ENCODE data around the gene ITGB8. TPM values are rescaled to one million over a fixed set of nuclear protein-coding genes. Genes with fewer than 3 reads are reported as not detected.

ITGB8 gene
- total and polyA plus RNA-seq, 2 of the 4 experiments (the other 2 are of a cell fraction) = 2.6 to 10.2 TPM

DNA sequence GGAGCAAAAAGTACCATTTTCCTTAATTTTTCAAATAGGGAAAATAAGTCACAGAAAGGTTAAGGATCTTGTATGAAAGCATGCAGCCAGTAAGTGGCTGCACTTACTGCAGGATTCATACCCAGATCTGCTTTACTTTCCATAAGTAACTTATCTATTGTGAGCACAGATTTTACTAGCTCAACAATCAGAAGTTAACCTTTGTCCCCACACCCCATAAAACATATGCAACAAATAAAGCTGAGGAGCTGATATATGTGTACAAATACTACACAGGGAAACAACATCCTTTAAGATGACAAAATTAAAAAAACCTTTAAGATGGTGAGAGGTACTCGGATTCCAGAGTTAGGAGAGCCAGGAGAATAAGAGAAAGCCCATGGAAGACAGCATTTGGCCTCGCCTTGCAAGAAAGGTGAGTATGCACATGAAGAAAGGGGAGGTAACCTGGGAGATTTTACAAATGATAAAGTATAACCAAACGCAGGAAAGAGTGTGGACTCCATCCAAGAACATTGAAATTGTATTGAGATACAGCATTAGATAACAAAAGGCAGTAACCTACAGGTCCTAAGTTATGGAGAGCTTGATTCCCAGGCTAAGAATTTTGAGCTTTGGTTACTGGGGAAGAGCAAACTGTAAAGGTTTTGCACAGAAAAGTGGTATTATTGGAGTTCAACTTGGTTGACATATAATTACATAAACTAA, 87.1 kb downstream of the ITGB8 start:
- Histone ChIP-seq H3K27ac (ENCODE audit: insufficient read depth, low read length) (no peak overlapping the region), H4K8ac (ENCODE audit: low read depth in 2 of 2, low read length in 2 of 2) (no peak overlapping the region), H3K14ac (replicated peaks; ENCODE audit: low read depth, low read length) (no peak overlapping the region), H3K56ac (ENCODE audit: extremely low read depth, insufficient read depth, low read length) (no peak overlapping the region), H3K4me2 (ENCODE audit: low read depth, low read length) (no peak overlapping the region), H3K4me3 (ENCODE audit: insufficient read depth, low read depth, low read length) (no peak overlapping the region), H3K36me3 (ENCODE audit: control insufficient read depth, insufficient read depth, low read length) (no peaks in the 10 kb centered on the region), H3K9ac (ENCODE audit: low read depth, low read length) (no peak overlapping the region), H3K27me3 (ENCODE audit: control insufficient read depth, insufficient read depth, low read length) (no peaks in the 10 kb centered on the region), H3K18ac (ENCODE audit: low read depth, low read length) (no peak overlapping the region), H2BK20ac (ENCODE audit: low read depth, low read length) (no peak overlapping the region), H3K4me1 (ENCODE audit: control insufficient read depth, insufficient read depth, low read length) (no peaks in the 10 kb centered on the region), H2AFZ (replicated peaks; ENCODE audit: low read length, poor library complexity) (no peak overlapping the region), H2AK9ac (replicated peaks; ENCODE audit: low read depth, low read length, poor library complexity) (no peak overlapping the region), H4K91ac (ENCODE audit: insufficient read depth, low read depth, low read length) (no peak overlapping the region), H2AK5ac (ENCODE audit: low read depth, low read length) (no peak overlapping the region), H2BK120ac (ENCODE audit: low read depth, low read length) (no peak overlapping the region), H3K9me1 (ENCODE audit: insufficient read depth, low read length) (no peaks in the 10 kb centered on the region), H4K5ac (ENCODE audit: low read depth, low read length) (no peak overlapping the region), H2BK5ac (ENCODE audit: low read depth, low read length, poor library complexity, severe bottlenecking) (no peak overlapping the region), H4K20me1 (ENCODE audit: insufficient read depth, low read length) (no peaks in the 10 kb centered on the region), H2BK15ac (ENCODE audit: low read depth, low read length) (no peak overlapping the region), H3K79me1 (ENCODE audit: low read depth in 1 of 2, low read length in 2 of 2) (no peaks in the 10 kb centered on the region), H3K23ac (ENCODE audit: low read depth, low read length) (no peak overlapping the region), H3K9me3 (ENCODE audit: control insufficient read depth, insufficient read depth, low read length) (no peaks in the 10 kb centered on the region), H3K4ac (ENCODE audit: low read depth, low read length) (no peak overlapping the region)
- intact Hi-C loops (cut with micrococcal nuclease) = no loop called here
- ChIA-PET CTCF (no interaction called here), POLR2A (ENCODE audit: unreplicated experiment) (no interaction called here)
- no TSS peak for BruUV-seq (replicated peaks)
- DNase-seq = no peak
- in situ Hi-C loops (cut with MboI; ENCODE audit: low sequenced_read_pairs) = no loop called here
- no peak for ATAC-seq (ENCODE audit: low read depth)
- TF ChIP-seq RCOR1 (IDR thresholded peaks at IDR 0.05; ENCODE audit: insufficient replicate concordance, low read length) (no peak), POLR2A (IDR thresholded peaks at IDR 0.05; ENCODE audit: low read depth, low read length) (no peak), MAFK (IDR thresholded peaks at IDR 0.05; ENCODE audit: low read depth, low read length) (no peak), MAZ (IDR thresholded peaks at IDR 0.05; ENCODE audit: borderline replicate concordance, low read depth, low read length) (no peak), RFX5 (IDR thresholded peaks at IDR 0.05; ENCODE audit: low read depth, low read length) (no peak), FOS (IDR thresholded peaks at IDR 0.05; ENCODE audit: low read depth, low read length) (no peak), SMC3 (IDR thresholded peaks at IDR 0.05; ENCODE audit: low read depth, low read length) (no peak), CHD1 (IDR thresholded peaks at IDR 0.05; ENCODE audit: low read depth, low read length) (no peak), RAD21 (IDR thresholded peaks at IDR 0.05; ENCODE audit: low read length) (no peak), CEBPB (IDR thresholded peaks at IDR 0.05; ENCODE audit: low read depth, low read length) (no peak), MXI1 (IDR thresholded peaks at IDR 0.05; ENCODE audit: borderline replicate concordance, low read depth, low read length) (no peak), NFE2L2 (IDR thresholded peaks at IDR 0.05; ENCODE audit: low read depth, low read length) (no peak), BHLHE40 (IDR thresholded peaks at IDR 0.05; ENCODE audit: low read depth, low read length) (no peak)
- TF ChIP-seq, protein P1, sequence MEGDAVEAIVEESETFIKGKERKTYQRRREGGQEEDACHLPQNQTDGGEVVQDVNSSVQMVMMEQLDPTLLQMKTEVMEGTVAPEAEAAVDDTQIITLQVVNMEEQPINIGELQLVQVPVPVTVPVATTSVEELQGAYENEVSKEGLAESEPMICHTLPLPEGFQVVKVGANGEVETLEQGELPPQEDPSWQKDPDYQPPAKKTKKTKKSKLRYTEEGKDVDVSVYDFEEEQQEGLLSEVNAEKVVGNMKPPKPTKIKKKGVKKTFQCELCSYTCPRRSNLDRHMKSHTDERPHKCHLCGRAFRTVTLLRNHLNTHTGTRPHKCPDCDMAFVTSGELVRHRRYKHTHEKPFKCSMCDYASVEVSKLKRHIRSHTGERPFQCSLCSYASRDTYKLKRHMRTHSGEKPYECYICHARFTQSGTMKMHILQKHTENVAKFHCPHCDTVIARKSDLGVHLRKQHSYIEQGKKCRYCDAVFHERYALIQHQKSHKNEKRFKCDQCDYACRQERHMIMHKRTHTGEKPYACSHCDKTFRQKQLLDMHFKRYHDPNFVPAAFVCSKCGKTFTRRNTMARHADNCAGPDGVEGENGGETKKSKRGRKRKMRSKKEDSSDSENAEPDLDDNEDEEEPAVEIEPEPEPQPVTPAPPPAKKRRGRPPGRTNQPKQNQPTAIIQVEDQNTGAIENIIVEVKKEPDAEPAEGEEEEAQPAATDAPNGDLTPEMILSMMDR (conservative IDR thresholded peaks at IDR 0.05; ENCODE audit: low read depth, low read length) = no peak
- TF ChIP-seq, protein P2, sequence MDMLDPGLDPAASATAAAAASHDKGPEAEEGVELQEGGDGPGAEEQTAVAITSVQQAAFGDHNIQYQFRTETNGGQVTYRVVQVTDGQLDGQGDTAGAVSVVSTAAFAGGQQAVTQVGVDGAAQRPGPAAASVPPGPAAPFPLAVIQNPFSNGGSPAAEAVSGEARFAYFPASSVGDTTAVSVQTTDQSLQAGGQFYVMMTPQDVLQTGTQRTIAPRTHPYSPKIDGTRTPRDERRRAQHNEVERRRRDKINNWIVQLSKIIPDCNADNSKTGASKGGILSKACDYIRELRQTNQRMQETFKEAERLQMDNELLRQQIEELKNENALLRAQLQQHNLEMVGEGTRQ (IDR thresholded peaks at IDR 0.05; ENCODE audit: low read depth, low read length) = no peak
- TF ChIP-seq, protein P3, sequence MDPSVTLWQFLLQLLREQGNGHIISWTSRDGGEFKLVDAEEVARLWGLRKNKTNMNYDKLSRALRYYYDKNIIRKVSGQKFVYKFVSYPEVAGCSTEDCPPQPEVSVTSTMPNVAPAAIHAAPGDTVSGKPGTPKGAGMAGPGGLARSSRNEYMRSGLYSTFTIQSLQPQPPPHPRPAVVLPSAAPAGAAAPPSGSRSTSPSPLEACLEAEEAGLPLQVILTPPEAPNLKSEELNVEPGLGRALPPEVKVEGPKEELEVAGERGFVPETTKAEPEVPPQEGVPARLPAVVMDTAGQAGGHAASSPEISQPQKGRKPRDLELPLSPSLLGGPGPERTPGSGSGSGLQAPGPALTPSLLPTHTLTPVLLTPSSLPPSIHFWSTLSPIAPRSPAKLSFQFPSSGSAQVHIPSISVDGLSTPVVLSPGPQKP (IDR thresholded peaks at IDR 0.05; ENCODE audit: borderline replicate concordance, low read depth, low read length) = no peak
- 83% methylated on average over 1 of the region's 3 CpGs; no CpG with 5 or more reads in 1 of the 2 experiments for WGBS, 2 experiments (ENCODE audit: extremely low coverage in 2 of 2, insufficient read length in 1 of 2)
- dilution Hi-C loops (cut with HindIII; ENCODE audit: low sequenced_read_pairs, unreplicated experiment) = no loop called here

Data from IMR-90 (cell line).